Stimulated activated CD8-positive, alpha-beta memory T cell treated with anti-CD3 and anti-CD28 coated beads, Interleukin-15, amount 100 ng/mL, for 4 hours (primary cell): Measurements from ENCODE around the gene ASTN2.
"Not testable (repeated sequence)": the region's sequence is repeated elsewhere in the genome, so short reads cannot be mapped to it uniquely, and the experiment has no call there.

Source experiments
- DNase-seq, 2 donors: peaks; one replicate each; pipeline ENCODE4 v3.0.0-alpha.2; 2020; ENCODE audit warnings: low read depth in 2 of 2

ASTN2 gene

GRCh38 chr9:117076571-117077290 lies 338.1 kb downstream of the ASTN2 start:
- DNase-seq, result no peak

GRCh38 chr9:117075636-117076035 lies 339.2 kb downstream of the ASTN2 start:
- DNase-seq, result no peak

- no peak for DNase-seq
Measured at GRCh38 chr9:117074784-117075520, 339.9 kb downstream of the ASTN2 start.

GRCh38 chr9:117074342-117074662 lies 340.6 kb downstream of the ASTN2 start:
- DNase-seq, result no peak

- no peak for DNase-seq
Measured at GRCh38 chr9:117073539-117074341, 341.1 kb downstream of the ASTN2 start.

- DNase-seq, result no peak
Measured at GRCh38 chr9:117073071-117073470, 341.8 kb downstream of the ASTN2 start.

GRCh38 chr9:117072216-117072615 lies 342.6 kb downstream of the ASTN2 start:
- DNase-seq, result no peak

- DNase-seq, result not testable (repeated sequence)
Measured at GRCh38 chr9:117071673-117072207, 343.1 kb downstream of the ASTN2 start.

- DNase-seq, result no peak
Measured at GRCh38 chr9:117063721-117064471, 351.0 kb downstream of the ASTN2 start.

GRCh38 chr9:117060963-117061362 lies 353.9 kb downstream of the ASTN2 start:
- DNase-seq, result no peak

- no peak for DNase-seq
Measured at GRCh38 chr9:117050007-117050406, 364.9 kb downstream of the ASTN2 start.

GRCh38 chr9:117046666-117047327 lies 368.1 kb downstream of the ASTN2 start:
- DNase-seq, result no peak

- DNase-seq, result no peak
Measured at GRCh38 chr9:117044241-117044640, 370.6 kb downstream of the ASTN2 start.

GRCh38 chr9:117043159-117043558 lies 371.7 kb downstream of the ASTN2 start:
- DNase-seq, result no peak

- DNase-seq, result no peak
Measured at GRCh38 chr9:117035546-117035945, 379.3 kb downstream of the ASTN2 start.

- DNase-seq, result no peak
Measured at GRCh38 chr9:117034866-117035265, 380.0 kb downstream of the ASTN2 start.

- DNase-seq, result no peak
Measured at GRCh38 chr9:117030254-117030768, 384.5 kb downstream of the ASTN2 start.

GRCh38 chr9:117029341-117029740 lies 385.5 kb downstream of the ASTN2 start:
- DNase-seq, result no peak

GRCh38 chr9:117028103-117028858 lies 386.6 kb downstream of the ASTN2 start:
- DNase-seq, result no peak

GRCh38 chr9:117021906-117022305 lies 393.0 kb downstream of the ASTN2 start:
- no peak for DNase-seq
